ENCODE results near the gene BAZ2A.

BAZ2A gene

DNA sequence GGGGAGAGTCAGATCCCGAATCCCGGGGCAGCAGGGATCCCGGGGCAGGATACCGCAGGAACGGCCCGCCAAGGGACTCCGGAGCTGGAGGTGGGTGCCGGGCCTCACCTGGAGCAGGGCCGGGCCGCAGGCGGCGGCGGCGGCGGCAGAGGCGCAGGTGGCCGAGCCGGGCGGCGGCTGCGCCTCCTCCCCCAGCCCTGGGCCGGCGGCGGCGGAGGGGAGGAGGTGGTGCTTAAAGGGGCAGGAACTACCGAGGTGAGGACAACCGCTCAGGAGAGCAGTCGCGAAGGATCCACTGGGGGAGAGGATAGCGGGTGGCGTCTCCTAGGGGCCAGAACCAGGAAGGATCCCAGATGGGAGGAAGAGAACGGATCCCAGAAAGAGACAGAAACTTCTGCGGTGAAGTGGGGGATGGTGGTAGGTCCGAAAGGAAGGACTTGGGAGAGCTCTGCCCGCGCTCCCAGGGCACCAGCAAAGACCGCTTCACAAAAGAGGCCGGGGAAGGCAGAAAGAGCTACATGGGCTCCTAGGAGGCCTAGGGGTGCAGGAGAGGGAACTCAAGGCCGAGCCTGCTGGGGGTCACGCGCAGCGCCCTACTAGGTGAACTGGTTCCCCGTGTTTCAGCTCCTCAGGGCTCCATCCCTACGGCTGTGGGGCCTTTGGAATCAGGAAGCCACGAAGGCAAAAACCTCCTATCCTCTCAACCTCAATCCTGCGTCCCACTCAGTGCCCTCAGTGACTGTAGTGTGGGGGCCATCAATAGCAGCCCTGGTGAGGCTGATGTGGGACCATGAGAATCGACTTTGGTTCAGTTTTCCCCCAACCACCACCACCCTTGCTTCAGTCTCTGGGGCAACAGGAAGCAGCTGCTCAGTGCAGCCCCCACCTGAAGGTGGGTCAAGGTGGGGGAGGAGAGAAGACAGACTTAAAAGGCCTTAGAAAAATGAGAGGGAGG is 5.0 kb upstream of the BAZ2A start:
- peak; percentile 21 for DNase-seq

GRCh38 chr12:56634242-56634836 is 4.2 kb upstream of the BAZ2A start:
- no peak for DNase-seq

DNA sequence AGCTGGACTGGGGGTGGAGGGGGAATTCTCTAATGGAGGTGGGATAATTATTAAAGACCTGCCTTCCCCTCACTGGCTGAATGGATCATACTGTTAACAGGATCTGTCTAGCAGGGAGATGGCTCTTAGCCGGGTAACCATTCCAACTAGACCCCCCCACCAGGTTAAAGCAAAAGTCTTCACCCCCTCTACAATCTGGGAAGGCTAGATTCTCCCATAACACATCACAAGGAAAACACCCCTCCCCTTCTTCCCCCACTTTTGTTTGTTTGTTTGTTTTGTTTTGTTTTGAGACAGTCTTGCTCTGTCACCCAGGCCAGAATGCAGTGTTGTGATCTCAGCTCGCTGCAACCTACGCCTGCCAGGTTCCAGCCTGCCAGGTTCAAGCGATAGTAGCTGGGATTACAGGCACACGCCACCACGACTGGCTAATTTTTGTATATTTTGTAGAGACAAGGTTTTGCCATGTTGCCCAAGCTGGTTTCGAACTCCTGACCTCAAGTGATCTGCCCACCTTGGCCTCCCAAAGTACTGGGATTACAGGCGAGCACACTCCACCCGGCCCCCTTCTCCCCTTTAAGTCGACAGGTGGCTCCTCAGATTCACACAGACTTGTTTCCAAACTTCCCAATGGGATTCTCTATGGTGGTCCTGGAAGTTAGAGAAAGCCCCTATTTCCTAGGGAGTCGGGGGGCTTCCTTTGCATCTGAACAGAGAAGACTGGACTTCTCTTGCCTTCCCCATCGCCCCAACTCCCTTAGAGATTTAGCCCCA is 3.5 kb upstream of the BAZ2A start:
- DNase-seq = no peak

DNA sequence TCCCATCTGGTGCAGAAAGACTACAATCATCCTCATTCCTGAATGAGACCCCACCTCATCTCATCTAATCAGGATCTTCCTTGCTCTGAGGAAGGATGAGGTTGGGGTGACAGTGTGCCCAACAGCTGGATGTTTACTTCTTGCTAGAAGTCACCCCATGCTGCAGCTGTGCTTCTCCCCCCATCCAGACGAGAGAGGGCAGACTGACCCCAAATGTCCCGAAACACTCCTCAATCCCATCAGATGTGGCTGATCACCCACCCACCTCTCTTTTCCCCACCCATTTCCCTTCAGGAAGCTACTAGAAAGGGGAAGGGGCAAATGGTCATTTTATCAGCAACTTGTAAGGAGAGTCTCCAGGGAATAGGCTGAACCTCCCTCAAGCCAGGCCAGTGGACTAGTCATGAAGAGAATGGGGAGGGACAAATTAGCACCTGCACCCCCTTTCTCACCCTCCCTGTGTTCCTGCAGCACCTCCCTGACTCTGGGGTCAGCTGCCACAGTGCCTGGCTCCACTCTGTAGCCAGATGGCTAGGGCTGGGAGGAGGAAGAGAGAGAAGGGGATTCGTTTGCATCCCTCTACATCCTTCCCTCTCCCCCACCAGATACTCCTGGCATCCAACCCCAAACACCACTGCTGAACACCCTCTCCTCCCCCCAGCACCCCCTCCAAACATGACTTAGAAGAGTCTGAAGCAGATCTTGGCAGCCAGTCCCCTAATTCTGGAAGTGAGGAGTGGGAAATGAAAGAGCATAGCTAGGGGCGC is 2.8 kb upstream of the BAZ2A start:
- DNase-seq = no peak

DNA sequence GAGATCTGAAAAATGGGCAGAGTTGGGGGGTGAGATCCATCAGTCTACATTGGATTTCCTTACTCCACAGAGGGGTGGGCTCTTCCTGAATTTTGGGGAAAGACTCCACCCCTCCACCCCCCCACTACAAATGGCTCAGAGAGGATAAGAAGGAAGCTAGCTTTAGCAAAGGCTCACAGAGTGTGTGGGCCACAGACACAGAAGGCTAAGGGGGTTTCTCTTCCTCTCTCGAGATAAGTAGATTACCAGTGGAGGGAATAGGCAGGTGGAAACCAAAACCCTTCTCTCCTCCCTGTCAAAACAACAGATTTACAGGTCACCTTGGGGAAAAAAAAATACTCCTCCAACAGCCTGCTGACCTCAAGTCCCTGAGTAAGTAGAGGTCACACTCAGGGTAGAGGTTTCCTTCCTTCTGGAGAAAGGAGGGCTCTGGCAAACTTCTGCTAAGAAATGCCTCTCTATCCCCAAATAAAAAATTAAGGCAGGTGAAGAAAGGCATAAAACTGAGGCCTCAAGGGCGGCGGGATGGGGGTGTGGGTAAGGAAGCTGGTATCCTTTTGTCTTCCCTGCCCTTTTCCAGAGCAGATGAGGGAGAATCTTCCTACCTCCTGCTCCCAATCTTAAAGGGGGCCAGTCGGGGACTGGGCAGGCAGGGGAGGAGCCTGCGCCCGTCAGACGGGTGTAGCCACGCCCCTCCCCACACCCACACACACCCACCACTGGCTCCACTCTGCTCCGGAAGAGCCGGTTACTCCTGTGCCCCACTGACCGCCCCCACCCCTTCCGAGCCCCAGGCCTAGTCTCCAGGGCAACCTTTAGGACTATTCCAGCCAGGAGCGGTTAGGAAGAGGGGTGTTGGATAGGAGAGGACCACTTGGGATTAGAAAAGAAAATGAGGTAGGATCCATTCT is 1.9 kb upstream of the BAZ2A start:
- no peak for DNase-seq

- DNase-seq = no peak
Observed at GRCh38 chr12:56629459-56630179, 507 bp downstream of the BAZ2A start.

- DNase-seq = no peak
Observed at GRCh38 chr12:56628671-56629458, 1.3 kb downstream of the BAZ2A start.

GRCh38 chr12:56626701-56627100 is 3.4 kb downstream of the BAZ2A start:
- DNase-seq = no peak

- DNase-seq = no peak
Observed at GRCh38 chr12:56622535-56622934, 7.6 kb downstream of the BAZ2A start.

DNA sequence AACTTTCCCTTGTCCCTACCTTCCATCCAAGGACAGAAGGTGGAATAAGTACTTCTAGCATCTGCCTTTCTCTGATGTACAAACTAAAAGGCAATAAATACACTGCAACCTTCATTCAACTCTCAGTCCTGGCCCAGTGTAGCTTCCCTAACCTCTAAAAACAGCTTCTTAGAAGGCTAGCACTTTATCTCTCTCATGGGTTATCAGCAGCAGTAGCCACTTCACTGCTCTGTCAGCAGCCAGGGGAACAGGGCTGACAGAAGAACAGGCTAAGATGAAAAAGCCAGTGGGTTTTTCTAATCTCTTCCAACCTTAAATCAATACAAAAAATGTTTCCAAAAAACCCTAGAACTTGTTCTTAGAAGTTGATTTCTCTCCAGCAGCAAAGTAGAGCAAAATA is 13.2 kb downstream of the BAZ2A start:
- DNase-seq = no peak

DNA sequence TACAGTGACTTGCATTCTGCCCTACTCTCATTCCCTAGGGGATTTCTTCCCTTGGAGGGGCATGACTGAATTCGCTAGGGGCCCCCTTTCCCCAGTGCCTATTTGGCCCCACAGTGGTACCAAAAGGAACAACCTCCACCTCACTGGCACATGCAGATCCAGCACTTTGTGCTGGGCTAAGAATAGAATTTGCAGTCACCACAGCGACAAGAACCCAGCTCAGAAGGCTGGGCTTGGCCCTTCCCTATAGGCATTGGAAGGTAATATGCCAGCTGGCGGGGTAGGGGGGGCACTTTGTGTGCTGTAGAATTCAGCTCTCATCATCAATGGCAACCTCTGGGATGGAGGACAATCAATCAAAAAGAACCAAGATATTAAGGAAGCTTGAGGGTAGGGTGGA is 13.9 kb downstream of the BAZ2A start:
- no peak for DNase-seq

- no peak for DNase-seq
Observed at GRCh38 chr12:56614627-56615026, 15.5 kb downstream of the BAZ2A start.

- DNase-seq = no peak
Observed at GRCh38 chr12:56604355-56604754, 25.8 kb downstream of the BAZ2A start.

GRCh38 chr12:56602239-56602638 is 27.9 kb downstream of the BAZ2A start:
- DNase-seq = no peak

GRCh38 chr12:56601503-56601902 is 28.6 kb downstream of the BAZ2A start:
- DNase-seq = no peak

DNA sequence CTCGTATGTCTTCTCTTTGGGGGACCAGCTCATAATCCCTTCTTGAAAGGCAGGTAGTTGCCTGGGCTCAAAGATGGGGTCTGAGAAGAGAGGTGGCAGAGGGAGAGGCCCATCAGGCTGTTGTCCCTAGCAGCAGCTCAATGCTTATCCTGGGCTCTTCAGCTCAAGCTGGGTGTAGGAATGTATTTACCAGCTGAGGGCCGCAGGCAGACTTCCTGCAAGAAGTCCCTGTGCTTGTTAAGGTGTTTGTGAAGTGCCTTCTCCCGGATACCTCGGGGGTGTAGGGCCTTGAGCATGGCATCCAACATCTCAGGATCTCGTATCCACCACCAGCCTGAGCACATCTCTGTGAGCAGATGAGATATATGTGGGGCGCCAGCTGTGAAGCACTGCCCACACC is 29.4 kb downstream of the BAZ2A start:
- DNase-seq = no peak

DNA sequence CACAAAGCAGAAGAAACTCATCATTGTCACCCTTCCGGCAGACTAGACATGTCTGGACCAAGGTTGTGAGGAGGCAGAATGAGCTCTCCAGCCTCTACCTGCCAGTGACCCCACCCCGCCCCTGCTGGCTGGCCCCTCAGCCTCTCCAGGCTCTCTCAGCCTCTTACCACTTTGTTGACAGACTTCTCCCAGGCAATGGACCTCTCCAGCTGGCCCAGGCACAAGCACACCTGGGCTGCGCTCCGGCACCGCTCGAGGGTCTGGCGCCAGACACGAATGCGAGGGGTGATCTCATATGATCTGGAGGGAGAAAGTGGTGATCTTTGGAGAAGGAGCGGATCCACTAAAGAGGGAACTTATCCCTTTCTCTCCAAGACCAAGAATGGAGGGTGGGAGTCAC is 30.3 kb downstream of the BAZ2A start:
- DNase-seq = no peak

DNA sequence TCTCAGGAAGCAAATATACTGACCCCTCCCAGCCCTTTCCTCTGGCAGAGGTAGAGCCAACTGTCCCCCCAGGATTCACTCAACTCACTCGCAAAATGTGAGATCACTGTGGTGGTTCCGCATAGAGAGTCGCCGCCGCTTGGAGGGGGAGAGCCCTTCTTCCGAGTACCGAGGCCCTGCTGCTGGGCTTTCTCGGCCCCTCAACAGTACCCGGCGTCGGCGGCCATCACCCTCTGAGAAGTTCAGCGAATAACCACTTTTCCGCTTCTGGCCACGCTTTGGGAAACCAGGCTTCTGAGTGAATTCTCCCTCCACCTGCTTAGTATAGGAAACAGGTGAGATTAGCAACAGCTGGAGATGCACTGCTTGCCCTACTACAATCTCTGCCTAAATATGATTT is 31.1 kb downstream of the BAZ2A start:
- DNase-seq = no peak

DNA sequence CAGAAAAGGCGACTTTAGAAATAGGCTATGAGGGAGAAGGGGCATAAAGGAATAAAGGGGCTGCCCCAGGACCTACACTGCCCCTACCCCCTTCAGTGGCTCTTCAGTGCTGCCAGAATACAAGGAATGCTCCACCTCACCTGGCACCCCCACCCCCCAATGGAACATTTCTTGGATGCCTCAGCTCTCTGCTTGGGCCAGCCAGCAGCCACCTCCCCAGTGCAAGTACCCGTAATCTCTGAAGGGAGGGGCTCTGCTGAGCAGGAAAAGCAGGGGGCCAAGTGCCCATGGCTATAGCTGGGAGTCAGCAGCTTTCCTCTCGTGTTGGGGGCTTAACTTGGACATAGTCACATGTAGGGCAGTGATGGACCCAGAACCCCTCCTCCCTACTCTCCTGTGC is 33.3 kb downstream of the BAZ2A start:
- no peak for DNase-seq

DNA sequence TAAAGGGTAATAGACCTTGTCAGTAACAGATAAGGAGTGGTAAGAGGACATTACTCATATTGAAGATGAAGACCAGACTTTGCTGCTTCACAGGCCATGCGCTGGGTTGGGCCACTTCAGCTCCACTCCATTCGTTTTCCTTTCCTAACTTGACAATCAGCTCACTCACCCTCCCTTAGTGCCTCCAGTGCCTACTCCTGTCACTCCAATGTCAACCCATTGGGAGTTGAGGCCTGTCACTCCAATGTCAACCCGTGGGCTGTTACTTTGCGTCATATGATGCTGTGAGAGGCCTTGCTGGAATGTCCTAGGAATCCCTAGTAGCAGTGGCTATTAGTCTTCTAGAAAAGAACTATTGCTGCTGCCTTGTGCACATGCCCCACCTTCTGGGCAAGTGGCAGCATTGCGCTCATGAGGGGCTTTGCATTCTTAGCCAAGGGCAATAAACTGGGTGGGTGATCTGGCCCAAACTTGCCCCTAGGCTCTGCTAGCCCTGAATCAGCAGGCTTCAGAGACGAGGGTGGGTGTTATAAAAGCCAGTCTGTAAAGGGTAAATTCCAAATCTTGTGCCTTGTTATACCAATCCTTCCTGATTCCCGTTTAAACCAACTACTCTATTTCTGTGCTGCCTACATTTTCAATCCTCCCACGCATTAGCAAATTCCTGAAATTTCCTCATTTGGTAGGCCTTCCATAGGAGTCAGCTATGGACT is 36.1 kb downstream of the BAZ2A start:
- DNase-seq = peak; percentile 38

Data from NCI-H1694 (cell line).